GM18870 (cell line): Measurements from ENCODE around the gene EHMT1.

Experiments used
- ATAC-seq: cut with Tn5 transposase; IDR thresholded peaks from one replicate; pipeline ENCODE4 v1.9.1; 2021; ENCODE audit warnings: moderate library complexity; ENCODE audit not compliant: unreplicated experiment

The EHMT1 gene

DNA sequence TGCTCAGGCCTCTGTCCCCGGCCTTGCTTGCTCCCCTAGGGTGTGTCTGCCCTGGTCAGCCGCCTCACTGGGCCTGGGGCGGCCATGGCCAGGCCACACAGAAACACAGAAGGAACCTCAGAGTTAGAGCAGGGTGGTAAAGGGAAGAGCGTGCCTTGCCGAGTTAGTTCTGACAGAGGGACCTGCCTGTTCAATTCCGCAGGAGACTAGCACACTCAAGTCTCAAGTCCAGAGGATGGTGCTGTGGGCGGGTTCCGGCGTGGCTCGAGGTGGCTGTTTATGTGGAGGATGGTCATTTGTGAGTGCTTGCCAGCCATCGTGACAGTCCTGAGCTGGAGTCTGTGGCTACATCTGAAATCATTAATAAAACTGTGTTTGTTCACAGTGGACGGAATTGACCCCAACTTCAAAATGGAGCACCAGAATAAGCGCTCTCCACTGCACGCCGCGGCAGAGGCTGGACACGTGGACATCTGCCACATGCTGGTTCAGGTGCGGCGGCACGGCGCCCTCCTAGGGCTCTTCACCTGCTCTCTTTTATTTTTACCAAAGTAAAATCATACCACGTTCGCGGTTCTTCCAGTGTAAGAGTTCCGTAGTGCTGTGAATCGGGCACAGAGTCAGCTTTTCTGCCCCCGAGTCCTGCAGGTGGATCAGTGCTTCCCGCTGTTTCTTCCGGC, 163.2 kb downstream of the EHMT1 start:
- no peak for ATAC-seq

DNA sequence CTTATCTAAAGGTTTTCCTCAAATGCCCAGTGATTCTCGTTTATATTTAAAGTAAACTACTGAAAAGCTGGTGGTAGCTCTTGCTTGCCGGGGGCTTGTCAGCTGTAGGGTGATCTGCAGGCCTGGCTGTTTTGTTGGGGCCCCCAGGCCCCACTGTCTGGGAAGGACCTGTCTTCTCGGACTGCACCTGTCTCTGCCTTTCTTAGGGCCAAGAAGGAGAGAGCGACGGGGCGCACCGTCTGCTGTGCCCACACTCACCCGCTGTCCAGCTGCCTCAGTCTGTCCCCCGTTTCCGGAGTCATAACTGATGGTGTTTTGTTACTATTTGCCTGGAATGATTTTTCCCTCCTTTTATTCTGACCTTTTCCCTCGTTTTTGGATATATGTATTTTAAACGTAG, 164.7 kb downstream of the EHMT1 start:
- no peak for ATAC-seq

GRCh38 chr9:137784046-137784445, 165.2 kb downstream of the EHMT1 start:
- no peak for ATAC-seq

DNA sequence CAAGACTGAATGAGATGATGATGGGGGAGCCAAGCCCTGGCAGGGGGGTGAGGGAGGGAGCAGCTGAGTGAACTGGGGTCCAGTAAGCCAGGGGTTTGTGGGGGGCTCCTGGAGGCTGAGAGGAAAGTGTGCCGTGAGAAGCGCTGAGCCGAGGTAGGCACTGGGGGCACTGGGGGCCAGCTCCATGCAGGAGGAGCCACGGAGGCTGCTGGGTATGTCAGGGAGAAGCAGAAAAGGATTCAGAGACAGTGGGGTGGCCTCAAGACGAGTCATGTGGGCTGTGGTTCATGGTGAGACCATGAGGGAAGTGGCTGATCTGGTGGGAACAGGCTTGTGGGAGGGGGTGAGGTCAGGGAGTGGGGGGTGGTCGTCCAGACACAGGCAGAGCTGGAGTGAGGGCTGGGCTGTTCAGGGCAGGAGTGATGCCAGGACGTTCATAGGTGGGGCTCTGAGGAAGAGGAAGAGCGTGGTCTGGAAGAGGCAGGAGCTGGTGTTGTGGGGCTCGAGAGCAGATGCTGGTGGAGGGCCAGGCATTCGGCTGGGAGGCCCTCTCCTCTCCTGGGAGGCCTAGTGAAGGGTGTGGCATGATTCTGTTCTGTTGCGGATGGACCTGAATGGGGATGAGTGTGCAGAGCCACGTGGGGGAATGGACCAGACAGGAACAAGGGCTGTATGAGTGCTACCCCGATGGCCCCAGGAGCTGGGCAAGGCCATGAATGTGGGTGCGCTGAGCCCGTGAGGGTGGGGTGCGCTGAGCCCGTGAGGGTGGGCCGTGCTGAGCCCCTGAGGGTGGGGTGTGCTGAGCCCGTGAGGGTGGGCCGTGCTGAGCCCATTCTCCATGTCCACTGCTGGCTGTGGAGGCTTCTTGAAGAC, 166.1 kb downstream of the EHMT1 start:
- no peak for ATAC-seq

DNA sequence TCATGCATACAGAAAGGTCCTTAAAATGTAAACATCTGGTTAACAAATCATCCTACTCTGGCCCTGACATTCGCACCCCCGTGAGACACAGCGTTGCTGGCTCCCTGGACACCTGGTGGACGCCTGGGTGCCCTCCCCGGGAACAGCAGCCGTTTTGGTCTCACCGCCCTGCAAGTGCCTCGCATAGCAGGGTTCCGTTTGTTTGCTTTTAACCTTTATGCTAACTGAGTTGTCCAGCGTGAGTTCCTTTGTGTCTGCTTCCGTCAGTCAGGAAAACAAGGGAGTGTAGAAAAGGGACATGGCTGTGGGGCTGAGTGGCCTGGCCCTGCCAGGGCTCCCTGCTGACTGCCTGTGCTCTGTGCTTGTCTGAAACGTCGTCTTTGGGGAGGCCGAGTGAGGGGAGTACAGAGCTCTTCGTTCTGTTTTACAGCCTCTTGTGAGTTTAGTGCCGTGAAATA, 166.9 kb downstream of the EHMT1 start:
- ATAC-seq = no peak

DNA sequence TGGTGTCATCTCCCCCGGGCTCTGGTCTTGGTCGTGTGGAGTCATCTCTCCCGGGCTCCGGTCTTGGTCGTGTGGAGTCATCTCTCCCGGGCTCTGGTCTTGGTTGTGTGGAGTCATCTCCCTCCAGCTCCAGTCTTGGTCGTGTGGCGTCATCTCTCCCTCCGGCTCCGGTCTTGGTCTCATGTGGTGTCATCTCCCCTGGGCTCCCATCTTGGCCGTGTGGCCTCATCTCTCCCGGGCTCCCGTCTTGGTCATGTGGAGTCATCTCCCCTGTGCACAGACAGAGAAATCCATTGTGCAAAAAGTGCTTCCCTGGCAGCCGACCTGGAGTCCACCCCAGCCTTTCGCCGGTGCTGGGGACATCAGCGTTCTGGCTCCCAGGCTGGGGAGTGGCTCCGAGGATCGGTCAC, 167.7 kb downstream of the EHMT1 start:
- ATAC-seq = no peak

- ATAC-seq = no peak
Observed at GRCh38 chr9:137787381-137787780, 168.6 kb downstream of the EHMT1 start.

DNA sequence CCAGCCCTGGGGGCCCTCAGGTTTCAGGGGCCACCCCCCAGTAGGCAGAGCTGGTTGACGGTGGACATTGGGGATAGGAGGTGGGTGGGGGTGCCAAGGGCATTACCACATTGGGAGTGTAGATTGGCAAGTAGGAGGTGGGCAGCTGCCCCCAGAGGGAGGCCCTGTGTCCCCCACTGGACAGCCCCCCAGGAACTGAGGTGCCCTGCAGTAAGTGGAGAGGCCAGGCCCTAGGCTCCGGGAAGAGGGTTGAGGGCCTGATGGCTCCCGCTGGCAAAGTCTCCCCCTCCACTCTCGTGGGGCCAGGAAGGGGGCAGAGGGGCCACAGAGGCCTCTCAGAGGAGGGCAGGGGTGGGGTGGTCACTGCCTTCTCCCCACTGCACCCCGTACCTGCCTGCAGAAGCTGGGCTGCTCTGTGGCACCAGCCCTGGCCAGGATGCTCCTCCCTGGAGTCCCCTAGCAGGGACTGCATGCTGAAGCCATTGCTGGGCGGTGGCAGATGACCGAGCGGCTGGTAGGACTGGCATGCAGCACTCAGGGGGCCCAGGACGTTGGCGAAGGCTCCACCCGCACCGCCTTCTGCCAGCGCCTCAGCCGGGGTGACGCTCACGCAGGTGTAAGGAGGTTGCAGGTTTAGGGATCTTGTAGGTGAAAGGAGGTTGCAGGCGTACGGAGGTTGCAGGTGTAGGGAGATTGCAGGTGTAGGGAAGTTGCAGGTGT, 169.1 kb downstream of the EHMT1 start:
- no peak for ATAC-seq

GRCh38 chr9:137788561-137789294, 169.9 kb downstream of the EHMT1 start:
- no peak for ATAC-seq

DNA sequence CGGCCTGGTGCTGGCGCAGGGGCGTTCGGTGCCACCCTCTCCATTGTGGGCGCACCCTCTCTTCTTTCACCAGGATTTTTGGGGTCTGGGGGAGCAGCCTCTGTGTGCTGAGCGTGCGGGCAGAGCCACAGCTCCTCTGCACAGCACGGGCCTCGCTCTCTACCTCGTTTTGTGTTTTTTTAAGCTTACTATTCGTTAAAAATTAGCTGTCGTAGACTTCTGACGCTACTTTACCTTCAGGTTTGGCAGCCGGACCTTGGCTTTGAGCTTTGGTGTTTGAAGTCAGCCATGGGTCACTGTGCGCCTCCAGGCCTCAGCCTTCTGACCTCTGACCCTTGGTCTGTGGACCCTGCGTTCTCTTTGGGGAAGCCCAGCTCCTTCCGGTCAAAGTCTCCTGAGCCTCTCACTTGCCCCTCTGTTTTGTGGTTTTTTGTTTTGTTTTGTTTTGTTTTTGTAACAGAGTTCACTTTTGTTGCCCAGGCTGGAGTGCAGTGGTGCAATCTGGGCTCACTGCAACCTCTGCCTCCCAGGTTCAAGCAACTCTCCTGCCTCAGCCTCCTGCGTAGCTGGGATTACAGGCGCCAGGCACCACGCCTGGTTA, 170.6 kb downstream of the EHMT1 start:
- no peak for ATAC-seq

DNA sequence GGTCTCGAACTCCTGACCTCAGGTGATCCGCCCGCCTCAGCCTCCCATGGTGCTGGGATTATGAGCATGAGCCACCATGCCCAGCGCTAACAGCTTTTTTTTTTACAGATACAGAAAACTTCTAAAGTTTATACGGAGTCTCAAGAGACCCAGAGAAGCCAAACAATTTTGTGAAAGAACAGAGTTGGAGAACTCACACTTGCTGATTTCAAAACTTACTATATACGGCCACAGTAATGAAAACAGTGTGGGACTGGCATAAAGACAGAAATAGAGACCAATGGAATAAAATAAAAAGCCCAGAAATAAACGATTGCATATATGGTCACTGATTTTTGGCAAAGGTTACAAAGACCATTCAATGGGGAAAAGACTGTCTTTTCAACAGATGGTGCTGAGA, 173.1 kb downstream of the EHMT1 start:
- no peak for ATAC-seq

GRCh38 chr9:137793196-137793841, 174.5 kb downstream of the EHMT1 start:
- no peak for ATAC-seq

GRCh38 chr9:137795156-137795666, 176.4 kb downstream of the EHMT1 start:
- ATAC-seq = no peak

- ATAC-seq = no peak
Observed at GRCh38 chr9:137797206-137798120, 178.7 kb downstream of the EHMT1 start.

DNA sequence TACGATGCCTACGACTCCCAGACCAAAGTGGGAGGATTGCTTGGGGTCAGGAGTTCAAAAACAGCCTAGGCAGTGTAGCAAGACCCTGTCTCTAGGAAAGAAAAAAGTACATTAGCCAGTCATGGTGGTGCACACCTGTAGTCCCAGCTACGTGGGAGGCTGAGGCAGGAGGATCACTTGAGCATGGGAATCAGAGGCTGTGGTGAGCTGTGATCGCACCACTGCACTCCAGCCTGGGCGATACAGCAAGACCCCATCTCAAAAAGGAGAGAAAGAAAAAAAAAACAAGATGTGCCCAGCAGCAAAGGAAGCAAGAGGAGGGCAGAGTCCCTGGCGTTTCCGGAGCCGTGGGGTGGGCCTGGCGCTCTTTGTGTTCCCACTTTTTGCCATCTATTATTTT, 179.3 kb downstream of the EHMT1 start:
- ATAC-seq = no peak

- ATAC-seq = no peak
Observed at GRCh38 chr9:137798901-137799629, 180.3 kb downstream of the EHMT1 start.

DNA sequence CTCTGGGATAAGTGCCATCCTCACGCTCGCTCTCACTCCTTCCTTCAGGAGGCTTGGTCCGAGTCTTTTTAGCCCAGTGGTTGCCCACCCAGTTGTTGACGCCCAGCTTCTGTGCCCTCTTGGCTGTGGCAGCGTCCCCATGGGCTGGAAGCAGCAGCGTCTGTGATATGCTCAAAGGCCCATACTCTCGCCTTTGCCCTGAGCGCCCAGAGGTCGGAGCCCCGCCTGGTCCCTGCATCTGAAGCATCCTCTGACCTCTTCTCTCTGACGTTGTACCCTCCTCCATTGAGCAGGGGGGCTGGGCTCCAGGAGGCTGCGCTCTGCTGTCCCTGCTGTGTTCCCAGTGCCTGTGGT, 180.8 kb downstream of the EHMT1 start:
- no peak for ATAC-seq
